H4 (cell line): ENCODE measurements around the gene TMEM243. TPM values are rescaled to one million over a fixed set of nuclear protein-coding genes. Genes with fewer than 3 reads are reported as not detected.
A peak's percentile ranks its signal among the peaks of the same experiment; 100 is the strongest.
"Not testable (repeated sequence)": the region's sequence is repeated elsewhere in the genome, so short reads cannot be mapped to it uniquely, and the experiment has no call there.

Experiments
- DNase-seq: peaks from one replicate; pipeline ENCODE4 v3.0.0-alpha.2; 2015; ENCODE audit warnings: low spot score
- total RNA-seq: library from RNA; depleted of rRNA; stranded (reverse); fragments of >200 nt; shearing (Covaris generic); gene quantifications from 2 replicates; pipeline ENCODE4 v1.2.3, GENCODE V29; 2014

Gene TMEM243
- total RNA-seq, 1 experiment from 2014 or later: 73.9 TPM

DNA sequence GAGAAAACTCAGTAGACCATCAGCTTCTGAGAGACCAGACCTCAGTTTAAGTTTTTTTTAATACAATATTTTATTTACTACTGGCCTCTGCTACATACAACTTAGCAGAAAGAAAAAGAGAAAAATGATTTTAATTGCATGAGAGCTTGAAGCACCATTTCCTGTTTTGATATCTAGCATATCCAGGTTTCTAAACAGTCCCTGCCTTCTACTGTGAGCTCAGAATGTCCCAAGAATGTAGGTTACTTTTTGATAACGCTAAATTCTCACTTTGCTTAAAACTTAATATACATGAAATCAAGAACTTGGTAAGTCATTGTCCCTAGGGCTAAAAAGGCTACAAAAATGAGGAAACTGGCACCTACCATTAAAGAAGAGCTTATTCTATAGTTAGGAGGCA, 7.0 kb downstream of the TMEM243 start:
- no peak for DNase-seq

DNA sequence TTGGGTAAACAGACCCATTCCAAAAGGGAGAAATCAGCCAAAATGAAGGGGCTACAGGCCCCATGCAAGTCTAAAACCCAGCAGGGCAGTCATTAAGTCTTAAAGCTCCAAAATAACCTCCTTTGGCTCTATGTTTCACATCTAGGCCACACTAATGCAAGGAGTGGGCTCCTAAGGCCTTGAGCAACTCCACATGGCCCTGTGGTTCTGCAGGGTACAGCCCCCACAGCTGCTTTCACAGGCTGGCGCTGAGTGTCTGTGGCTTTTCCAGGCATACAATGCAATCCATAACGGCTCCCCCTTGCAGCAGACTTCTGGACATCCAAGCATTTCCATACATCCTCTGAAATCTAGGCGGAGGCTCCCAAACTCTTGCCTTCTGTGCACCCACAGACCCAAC, 9.0 kb downstream of the TMEM243 start:
- DNase-seq: no peak

DNA sequence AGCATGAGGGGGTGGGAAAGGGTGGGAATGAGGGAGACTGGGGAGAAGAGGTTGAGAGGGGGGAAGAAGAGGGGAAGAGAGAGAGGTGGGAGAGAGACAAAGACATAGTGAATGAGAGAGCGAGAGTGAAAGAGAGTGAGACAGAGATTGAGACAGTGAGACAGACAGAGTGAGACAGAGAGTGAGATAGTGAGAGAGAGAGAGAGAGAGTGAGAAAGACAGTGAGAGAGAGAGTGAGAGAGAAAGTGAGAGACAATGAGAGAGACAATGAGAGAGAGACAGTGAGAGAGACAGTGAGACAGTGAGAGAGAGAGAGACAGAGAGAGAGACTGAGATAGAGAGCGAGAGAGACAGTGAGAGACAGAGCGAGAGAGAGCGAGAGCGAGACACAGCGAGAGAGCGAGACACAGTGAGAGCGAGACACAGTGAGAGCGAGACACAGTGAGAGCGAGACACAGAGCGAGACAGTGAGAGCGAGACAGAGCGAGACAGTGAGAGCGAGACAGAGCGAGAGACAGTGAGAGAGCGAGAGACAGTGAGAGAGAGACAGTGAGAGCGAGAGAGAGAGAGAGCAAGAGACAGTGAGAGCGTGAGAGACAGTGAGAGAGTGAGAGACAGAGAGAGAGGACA, 10.1 kb downstream of the TMEM243 start:
- no peak for DNase-seq

DNA sequence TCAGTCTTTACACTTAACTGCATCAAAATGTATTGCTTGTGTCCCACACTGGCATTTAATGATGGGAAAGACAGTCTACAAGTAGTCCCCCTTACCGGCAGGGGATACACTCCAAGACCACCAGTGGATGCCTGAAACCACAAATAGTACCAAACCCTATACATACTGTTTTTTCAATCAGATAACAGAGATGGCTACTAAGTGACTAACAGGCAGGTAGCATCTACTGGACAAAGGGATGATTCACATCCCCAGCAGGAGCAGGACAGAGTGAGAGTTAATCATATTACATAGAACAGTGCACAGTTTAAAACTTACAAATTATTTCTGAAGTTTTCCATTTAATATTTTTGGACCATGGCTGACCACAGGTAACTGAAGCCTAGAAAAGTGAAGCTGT, 13.2 kb downstream of the TMEM243 start:
- no peak for DNase-seq

DNA sequence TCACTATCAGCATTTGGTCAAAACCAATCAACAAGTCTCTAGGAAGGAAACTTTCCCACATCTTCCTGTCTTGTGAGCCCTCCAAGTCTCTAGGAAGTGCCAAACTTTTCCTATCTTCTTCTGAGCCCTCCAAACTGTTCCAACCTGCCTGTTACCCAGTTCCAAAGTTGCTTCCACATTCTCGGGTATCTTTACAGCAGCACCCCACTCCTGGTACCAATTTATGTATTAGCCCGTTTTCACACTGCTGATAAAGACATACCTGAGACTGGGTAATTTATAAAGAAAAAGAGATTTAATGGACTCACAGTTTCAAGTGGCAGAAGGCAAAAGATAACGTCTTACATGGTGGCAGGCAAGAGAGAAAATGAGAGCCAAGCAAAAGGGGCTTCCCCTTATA, 13.8 kb downstream of the TMEM243 start:
- not testable (repeated sequence) for DNase-seq

DNA sequence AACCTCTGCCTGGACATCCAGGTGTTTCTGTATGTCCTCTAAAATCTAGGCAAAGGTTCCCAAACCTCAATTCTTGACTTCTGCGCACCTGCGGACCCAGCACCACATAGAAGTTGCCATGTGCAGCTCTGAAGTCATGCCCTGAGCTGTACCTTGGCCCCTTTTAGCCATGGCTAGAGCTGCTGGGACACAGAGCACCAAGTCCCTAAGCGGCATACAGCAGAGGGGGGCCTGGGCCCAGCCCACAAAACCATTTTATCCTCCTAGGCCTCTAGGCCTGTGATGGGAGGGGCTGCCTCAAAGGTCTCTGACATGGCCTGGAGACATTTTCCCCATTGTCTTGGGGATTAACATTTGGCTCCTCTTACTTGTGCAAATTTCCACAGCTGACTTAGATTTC, 14.6 kb downstream of the TMEM243 start:
- no peak for DNase-seq

DNA sequence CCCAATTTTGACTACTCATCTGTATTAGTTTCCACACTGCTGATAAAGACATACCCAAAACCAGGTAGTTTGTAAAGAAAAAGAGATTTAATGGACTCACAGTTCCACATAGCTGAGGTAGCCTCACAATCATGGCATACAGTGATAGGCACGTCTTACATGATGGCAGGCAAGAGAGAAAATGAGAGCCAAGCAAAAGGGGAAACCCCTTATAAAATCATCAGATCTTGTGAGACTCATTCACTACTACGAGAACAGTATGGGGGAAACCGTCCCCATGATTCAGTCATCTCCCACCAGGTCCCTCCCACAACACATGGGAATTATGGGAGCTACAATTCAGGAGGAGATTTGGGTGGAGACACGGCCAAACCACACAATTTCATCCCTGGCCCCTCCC, 15.6 kb downstream of the TMEM243 start:
- DNase-seq: not testable (repeated sequence)

DNA sequence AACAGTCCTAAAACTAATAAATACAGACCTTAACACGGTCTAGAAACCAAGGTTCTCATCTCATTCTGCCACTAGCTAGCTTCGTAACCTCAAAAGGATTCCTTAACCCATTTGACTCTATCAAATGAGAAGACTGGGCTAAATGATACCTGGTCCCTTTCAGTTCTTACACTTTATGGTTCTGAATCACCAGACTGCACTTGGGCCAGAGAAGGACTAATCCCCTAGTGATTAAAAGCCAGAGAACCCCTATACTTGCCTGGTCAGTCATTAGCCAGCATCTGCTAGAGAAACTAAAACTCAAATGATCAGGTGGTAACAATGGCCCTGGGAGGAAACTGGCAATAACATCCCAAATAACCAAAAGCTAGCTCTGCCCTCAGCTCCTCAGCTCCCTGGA, 16.8 kb downstream of the TMEM243 start:
- no peak for DNase-seq

DNA sequence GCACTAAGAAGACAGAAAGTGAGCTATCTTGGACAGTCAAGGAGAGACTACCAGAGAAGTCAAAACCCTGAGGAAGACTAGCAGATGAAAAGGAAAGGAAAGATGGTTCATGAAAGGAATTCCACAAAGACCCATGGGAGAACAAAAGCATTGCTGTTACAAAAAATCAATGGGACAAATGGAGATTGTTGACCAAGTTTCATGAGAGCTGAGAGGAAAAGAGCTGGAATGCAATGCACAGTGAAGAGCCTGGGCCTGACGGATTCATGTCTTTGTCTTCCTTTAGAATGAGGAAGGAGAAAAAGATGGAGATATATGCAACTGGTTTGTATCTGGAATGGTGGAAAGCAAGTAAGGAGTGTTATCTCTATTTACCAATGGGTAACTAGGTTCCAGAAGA, 17.3 kb downstream of the TMEM243 start:
- no peak for DNase-seq

DNA sequence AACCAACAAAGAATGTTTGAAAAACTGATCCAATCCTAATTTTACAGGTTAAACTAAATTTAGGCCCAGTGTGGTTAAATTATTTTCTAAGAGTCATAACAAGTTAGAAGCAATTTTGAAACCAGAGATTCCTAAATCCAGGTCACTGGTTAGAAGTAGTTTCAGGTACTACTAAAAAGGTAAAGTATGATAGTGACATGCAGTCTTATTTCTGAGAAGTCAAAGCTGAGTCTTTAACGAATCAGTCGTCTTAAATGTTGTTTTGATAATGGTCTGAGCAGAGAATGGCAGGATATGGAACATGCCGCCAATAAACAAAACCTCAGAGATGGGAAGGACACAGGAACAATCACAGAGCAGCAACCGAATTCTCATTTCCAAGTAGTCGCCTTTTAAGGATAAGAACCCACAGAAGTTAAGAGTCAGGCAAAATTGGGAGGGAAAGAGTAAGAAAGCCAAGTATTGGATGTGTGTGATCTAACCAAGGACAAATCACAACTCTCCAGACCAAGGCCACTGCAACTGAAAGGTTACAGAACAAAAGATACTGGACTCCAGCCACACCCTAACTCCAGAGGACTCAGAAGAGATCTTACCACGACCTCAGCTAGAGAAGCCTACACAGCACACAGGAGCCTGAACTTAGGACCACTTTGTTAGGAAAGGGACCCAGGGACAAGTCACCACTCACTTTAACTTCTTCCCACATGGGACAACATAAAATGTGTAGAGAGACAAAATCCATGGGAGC, 19.7 kb downstream of the TMEM243 start:
- no peak for DNase-seq

DNA sequence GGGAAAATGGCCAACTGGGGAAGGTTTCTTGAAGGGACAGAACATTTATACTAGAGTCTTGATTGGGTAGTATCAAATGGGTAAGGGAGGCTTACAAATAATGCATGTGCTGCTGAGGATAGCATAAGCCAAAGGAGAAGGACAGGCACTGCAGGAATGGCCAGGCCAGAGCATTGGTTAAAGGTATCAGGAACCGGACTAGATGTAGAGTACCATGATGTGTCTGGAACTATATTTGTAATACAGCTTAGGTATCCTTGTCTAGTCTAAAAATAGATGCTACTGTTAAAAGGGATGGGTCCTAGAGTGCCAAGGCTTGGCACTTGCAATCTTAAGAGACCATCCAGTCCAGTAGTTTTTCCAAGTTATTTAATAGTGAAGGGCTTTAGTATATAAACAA, 20.3 kb downstream of the TMEM243 start:
- no peak for DNase-seq

DNA sequence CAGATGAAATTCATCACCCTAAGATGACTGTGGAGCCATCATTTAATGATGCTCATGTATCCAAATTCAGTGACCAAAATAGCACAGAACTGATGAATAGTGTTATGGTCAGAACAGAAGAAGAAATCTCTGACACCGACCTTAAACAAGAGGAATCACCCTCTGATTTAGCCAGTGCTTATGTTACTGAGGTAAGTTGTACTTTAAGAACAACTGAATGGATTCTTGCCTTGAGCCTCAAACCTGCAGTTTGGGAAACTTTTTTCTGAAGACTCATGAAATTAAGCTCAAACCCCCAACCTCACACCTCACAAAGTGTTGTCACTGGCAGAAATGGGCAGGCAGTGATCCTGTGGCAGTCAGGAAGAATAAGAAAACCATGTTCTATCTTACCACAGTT, 25.6 kb downstream of the TMEM243 start:
- no peak for DNase-seq

DNA sequence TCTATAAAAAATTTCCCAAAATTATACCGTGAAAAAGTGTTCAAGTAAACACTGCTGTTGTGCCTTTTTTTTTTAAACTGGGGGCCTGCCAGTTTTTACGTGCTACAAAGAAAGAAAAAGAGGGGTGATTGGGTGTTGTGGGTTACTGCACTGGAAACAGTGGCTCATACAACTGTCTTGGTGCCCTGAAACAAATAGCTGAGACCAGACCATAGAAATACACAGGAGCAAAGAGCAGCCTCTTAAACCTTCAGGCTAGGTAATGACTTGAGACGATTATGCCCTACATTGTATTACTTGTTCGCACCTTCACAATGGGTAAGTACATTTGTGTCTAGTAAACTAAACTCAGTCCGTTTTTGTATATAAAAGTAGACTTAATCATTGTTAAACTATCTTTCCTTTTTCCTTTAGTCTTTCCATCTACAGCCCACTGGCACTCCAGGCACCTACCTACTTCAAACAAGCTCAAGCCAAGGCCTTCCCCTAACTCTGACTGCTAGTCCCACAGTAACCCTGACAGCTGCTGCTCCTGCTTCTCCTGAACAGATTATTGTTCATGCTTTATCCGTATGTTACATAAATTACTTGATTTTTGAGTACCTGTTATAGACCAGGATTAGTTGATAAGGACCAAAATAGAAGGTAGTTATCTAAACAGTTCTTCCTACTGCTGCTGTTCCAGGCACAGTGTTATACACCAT, 26.6 kb downstream of the TMEM243 start:
- DNase-seq: no peak

DNA sequence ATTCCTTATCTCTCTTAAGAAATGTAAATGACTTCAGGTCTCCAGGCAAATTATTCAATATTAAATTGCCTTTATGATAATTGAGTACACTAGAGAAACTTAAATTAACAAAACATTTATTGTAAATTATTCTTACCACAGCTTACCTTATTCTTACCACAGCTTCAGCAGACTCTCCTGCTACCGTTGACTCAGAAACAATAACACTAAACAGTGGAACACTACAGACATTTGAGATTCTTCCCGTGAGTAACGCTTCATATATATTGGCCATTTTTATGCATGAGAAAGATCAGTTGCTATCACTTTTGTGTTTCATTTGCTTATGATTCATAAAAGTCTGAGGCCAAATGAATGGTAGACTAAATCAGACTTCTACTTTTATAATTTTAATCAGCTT, 28.7 kb downstream of the TMEM243 start:
- peak; percentile 21 for DNase-seq

DNA sequence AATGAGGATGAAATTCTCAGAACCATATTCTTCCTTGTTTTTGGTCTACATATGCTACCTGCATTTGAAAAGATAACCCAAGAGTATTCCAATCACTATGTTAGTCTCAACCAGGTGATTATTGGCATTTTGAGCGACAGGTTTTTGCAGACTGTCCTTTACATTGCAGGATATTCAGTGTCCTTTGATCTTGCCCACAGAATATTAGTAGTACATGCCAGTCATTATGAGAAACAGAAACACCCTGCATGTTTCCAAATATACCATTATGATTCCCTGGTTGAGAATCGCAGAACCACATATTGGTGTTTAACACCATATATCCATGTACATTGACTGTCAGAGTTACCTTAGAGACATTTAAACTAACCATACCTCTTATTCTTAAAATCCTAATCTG, 30.6 kb downstream of the TMEM243 start:
- no peak for DNase-seq

DNA sequence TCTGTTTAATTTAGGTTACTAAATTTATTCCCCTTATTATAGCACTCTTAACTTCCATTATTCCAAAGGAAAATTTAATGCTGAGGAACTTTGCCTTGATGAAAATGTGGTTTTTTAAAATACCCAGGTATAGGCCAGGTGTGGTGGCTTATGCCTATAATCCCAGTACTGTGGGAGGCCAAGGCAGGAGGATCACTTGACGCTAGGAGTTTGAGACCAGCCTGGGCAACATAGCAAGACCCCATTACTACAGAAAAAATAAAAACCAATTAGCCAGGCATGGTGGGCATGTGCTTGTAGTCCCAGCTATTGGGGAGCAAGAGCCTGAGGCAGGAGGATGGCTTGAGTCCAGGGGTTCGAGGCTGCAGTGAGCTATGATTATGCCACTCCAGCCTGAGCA, 32.4 kb downstream of the TMEM243 start:
- no peak for DNase-seq

DNA sequence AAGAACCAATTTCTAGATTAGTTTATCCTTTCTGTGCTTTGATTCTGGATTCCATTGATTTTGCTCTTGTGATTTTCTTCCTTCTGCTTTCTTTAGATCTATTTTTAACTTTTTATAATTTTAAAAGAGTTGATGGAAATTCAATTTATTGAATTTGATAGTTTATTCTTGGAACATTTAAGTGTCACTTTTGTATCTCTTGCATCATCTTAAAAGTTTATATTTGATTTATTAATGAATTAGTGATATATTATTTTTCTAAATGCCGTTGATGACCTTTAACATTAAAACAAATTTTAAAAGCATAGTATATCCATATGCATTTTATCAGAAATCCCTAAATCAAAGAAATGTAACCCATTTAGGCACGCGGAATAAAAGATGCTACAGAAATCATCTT, 40.4 kb downstream of the TMEM243 start:
- DNase-seq: no peak

DNA sequence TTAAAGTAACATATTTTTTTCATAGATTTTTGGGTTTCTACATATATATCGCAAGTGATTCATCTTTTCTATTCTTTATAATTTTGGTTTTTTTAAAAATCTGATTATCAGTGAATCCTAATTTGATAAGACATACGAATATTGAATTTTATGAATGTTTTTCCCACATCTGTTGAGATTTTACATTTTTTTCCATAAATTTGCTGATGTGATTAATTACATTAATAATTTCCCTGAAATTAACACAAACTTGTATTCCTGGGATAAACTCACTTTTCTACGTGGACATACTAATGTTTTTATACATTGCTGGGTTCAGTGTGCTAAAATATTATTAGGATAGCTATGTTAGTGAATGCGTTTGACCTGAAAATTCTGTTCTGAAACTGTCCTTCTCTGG, 41.2 kb downstream of the TMEM243 start:
- no peak for DNase-seq

DNA sequence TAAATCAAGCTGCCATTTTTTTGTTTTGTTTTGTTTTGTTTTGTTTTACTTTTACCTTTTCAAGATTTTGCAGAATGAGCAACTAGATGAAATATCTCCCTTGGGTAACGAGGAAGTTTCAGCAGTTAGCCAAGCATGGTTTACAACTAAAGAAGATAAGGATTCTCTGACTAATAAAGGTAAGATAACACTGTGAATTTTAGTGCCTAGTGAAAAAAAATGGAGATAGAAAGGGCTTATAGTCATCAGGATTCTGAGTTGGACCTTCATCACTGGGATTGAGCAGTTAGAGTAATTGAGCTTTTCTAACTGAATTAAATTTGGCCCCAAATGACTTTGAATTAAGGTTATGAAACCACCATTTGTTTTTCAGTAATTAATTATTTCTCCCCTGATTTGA, 46.1 kb downstream of the TMEM243 start:
- DNase-seq: no peak

DNA sequence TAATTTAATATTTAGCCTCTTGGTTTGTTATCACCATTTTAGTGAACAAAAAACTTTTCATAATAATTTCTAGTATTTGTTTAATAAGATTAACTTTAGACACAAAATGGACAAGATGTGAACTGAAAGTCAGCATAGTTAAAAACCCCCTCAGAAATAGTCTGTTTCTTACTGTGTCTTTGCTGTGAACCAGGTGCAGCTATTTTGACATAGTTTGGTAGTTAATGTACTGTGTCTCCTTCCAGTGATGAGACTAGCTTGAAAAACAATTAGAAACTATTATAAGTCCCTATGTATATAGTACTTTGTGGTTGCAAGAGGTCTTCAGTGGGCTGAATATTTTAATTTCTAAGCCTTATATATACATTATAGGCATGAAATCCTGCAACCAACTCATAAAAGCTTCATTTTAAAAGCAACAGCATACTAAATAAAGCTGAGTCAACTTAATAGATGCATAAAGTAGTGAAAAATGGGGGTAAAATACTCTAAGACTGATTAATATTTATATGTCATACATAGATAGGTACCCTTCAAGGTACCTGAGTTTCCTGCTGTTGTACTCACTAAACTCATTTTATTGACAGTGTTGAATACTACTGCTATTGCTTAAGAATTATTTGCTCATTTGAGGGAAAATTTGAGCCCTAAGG, 48.1 kb downstream of the TMEM243 start:
- DNase-seq: no peak

DNA sequence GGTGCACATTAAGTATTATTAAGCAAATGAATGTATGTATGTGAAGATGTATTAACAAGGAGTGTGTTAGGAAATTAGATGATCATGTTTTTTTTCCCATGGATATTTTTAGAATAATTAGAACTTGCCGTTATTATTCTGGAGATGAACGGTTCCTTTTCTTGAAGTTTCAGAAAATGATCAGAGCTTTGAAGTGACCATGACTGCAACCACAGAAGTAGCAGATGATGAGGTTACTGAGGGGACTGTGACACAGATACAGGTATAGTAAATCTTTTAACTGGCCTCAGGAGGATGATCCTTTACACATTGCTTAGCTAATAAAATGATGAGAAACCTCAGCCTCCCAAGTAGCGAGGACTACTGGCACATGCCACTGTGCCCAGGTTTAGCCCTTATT, 48.7 kb downstream of the TMEM243 start:
- no peak for DNase-seq

DNA sequence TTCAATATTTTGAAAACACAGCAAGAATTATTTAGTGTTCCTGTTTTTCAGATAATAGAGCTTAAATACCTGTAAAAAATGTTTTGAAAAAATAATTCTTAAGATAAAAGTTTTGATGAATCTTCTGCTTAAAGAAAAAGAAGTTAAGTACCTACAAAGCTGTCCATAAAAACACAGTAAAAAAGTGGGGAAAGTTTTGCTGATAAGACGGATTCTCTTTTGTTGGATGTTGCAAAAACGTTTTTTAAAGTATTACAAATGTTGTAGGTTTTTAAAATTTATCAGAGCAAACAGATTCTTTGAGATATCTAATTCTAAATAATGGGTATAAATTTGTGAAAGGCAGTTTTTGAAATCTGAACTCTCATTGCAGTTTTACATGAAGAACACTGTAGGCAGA, 55.1 kb downstream of the TMEM243 start:
- DNase-seq: no peak

DNA sequence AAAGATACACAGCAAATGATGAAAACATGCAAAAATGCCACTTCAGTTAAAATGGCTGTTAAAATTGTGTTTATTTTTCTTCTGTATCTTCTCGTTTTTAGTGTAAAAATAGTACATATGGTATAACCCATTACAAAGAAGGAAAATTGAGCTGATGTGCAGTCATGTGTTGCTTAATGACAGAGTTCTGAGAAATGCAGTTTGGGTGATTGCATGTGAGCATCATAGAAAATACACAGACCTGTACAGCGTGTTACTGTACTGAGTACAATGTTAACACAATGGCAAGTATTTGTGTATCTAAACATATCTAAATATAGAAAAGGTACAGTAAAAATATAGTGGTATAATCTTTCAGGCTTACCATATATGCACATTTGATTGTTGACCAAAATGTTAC, 60.0 kb downstream of the TMEM243 start:
- DNase-seq: no peak
